Smooth muscle cell (in vitro differentiated cells): ENCODE measurements around the gene ENTPD7. TPM values are rescaled to one million over a fixed set of nuclear protein-coding genes. Genes with fewer than 3 reads are reported as not detected.

Experiments used
- DNase-seq: peaks from one replicate; lab custom pipeline; 2025; ENCODE audit not compliant: unreplicated experiment; lab: John Stamatoyannopoulos, UW
- H2AFZ ChIP-seq: fragments of 200-600 bp; sonication (generic); 2 replicates; pipeline ENCODE4 v1.6.0; 2016; ENCODE audit warnings: antibody characterized with exemption, low read depth, mild to moderate bottlenecking
- H3F3A ChIP-seq: fragments of 200-600 bp; sonication (generic); 2 replicates; pipeline ENCODE4 v1.6.0; 2017; ENCODE audit warnings: antibody characterized with exemption, low read depth
- H3K27ac ChIP-seq: fragments of 200-600 bp; sonication (generic); 2 replicates; pipeline ENCODE4 v1.5.1; 2016; ENCODE audit warnings: low read depth, mild to moderate bottlenecking
- H3K27me3 ChIP-seq: fragments of 200-600 bp; sonication (generic); 2 replicates; pipeline ENCODE4 v1.6.1; 2016; ENCODE audit warnings: low read depth, mild to moderate bottlenecking
- H3K36me3 ChIP-seq: fragments of 200-600 bp; sonication (generic); 2 replicates; pipeline ENCODE4 v1.5.1; 2016; ENCODE audit warnings: low read depth
- H3K4me1 ChIP-seq: fragments of 200-600 bp; sonication (generic); 2 replicates; pipeline ENCODE4 v1.5.1; 2016; ENCODE audit warnings: low read depth
- H3K4me2 ChIP-seq: fragments of 200-600 bp; sonication (generic); 2 replicates; pipeline ENCODE4 v1.6.0; 2016; ENCODE audit warnings: mild to moderate bottlenecking
- H3K4me3 ChIP-seq: fragments of 200-600 bp; sonication (generic); 2 replicates; pipeline ENCODE4 v1.5.1; 2016; ENCODE audit warnings: mild to moderate bottlenecking
- H3K79me2 ChIP-seq: fragments of 200-600 bp; sonication (generic); 2 replicates; pipeline ENCODE4 v1.6.0; 2016; ENCODE audit warnings: low read depth, mild to moderate bottlenecking
- H3K9ac ChIP-seq: fragments of 200-600 bp; sonication (generic); 2 replicates; pipeline ENCODE4 v1.6.0; 2016; ENCODE audit warnings: low read depth
- H3K9me3 ChIP-seq: fragments of 200-600 bp; sonication (generic); replicated peaks from 2 replicates; pipeline ENCODE4 v1.5.1; 2016; ENCODE audit warnings: low read depth
- H4K20me1 ChIP-seq: fragments of 200-600 bp; sonication (generic); 2 replicates; pipeline ENCODE4 v1.6.0; 2016; ENCODE audit warnings: low read depth
- WGBS: methylation state at CpG from one replicate; pipeline ENCODE4 v1.1.7; 2016; ENCODE audit warnings: low lambda C conversion rate; 5-methylcytosine and 5-hydroxymethylcytosine counted together
- polyA plus RNA-seq: library from polyadenylated mRNA; unstranded; fragments of >200 nt; fragmentation: Nextera tagmentation; extraction: Ambion mirVana; gene quantifications from 2 replicates; pipeline ENCODE4 v1.2.1, GENCODE V29; 2016
- small RNA-seq: library from RNA; depleted of rRNA; stranded (forward); fragments of <200 nt; gene quantifications from one replicate; pipeline ENCODE3, GENCODE V24; 2014
- total RNA-seq: library from RNA; depleted of rRNA; stranded (reverse); fragments of >200 nt; gene quantifications from 2 replicates; pipeline ENCODE4 v1.2.3, GENCODE V29; 2014
- TF ChIP-seq, protein P1 (sequence below): fragments of 200-600 bp; sonication (generic); IDR thresholded peaks from 2 replicates; pipeline ENCODE4 v1.5.1; 2017; ENCODE audit warnings: borderline replicate concordance, mild to moderate bottlenecking, antibody characterized with exemption; ENCODE audit not compliant: insufficient read depth, poor library complexity, severe bottlenecking

The ENTPD7 gene
- total and polyA plus RNA-seq, 2 experiments from 2014 or later, result 7.5 to 39.9 TPM

DNA sequence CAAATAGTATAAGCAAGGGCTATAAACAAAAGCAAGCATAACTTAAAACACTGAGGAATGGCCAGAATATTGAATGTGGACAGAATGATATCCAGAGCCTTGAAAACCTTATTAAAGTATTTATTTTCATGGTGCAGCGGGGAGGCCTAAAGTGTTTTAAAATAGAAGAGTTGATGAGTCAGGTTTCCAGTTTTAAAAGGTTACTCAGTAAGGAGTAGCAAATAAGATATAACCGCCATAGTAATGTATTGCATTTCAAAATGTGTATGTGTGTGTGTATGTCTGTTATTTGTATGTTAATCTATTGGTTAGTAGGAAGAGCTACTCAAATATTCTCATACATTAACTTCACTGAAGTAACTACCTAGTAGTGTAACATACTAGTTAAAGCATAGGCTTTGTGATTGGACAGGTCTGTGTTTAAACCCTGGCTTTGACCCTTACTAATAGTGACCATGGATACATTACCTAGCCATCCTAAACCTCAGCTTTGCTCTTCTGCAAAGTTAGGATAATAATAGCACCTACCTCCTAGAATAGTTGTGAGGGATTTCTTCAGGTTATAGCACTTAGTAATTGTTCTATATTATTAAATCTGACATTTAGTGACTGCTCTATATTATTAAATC is 89.6 kb downstream of the ENTPD7 start:
- Histone ChIP-seq H4K20me1 (no peaks in the 10 kb centered on the region), H3K79me2 (no peaks in the 10 kb centered on the region), H3K9me3 (no peaks in the 10 kb centered on the region), H2AFZ (no peak overlapping the region), H3F3A (no peaks in the 10 kb centered on the region), H3K27me3 (no peaks in the 10 kb centered on the region), H3K4me1 (no peaks in the 10 kb centered on the region), H3K9ac (no peak overlapping the region), H3K4me3 (no peak overlapping the region), H3K4me2 (no peak overlapping the region), H3K27ac (no peak overlapping the region), H3K36me3 (peaks cover 18% of the 10 kb centered on the region)
- TF ChIP-seq, protein P1, sequence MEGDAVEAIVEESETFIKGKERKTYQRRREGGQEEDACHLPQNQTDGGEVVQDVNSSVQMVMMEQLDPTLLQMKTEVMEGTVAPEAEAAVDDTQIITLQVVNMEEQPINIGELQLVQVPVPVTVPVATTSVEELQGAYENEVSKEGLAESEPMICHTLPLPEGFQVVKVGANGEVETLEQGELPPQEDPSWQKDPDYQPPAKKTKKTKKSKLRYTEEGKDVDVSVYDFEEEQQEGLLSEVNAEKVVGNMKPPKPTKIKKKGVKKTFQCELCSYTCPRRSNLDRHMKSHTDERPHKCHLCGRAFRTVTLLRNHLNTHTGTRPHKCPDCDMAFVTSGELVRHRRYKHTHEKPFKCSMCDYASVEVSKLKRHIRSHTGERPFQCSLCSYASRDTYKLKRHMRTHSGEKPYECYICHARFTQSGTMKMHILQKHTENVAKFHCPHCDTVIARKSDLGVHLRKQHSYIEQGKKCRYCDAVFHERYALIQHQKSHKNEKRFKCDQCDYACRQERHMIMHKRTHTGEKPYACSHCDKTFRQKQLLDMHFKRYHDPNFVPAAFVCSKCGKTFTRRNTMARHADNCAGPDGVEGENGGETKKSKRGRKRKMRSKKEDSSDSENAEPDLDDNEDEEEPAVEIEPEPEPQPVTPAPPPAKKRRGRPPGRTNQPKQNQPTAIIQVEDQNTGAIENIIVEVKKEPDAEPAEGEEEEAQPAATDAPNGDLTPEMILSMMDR, result no peak
- no peak for DNase-seq
- 93% methylated on average over 2 of the region's 2 CpGs for WGBS

DNA sequence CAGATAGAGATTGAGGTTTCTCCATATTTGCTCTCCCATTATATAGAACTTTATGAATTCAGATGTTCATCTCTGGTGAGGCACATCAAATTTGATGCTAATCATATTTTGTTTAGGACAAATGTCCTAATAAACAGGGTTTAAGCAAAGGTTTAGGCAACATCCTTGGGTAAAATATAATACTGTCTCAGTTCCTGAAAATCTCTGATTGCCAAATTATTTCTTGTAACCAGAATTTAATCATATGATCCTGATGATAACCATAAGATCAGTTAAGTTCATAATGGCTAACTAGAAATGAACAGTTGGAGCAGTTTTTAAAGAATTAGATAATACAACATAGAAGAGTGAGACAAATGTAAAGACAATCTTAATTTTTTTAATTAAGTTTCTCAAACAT is 91.3 kb downstream of the ENTPD7 start:
- Histone ChIP-seq H3K9ac (no peak overlapping the region), H3K27ac (no peak overlapping the region), H3K4me2 (no peak overlapping the region), H3K36me3 (peaks cover 21% of the 10 kb centered on the region), H3K79me2 (no peaks in the 10 kb centered on the region), H2AFZ (no peak overlapping the region), H3K9me3 (no peaks in the 10 kb centered on the region), H3K4me3 (no peak overlapping the region), H3K4me1 (no peaks in the 10 kb centered on the region), H4K20me1 (no peaks in the 10 kb centered on the region), H3F3A (no peaks in the 10 kb centered on the region), H3K27me3 (no peaks in the 10 kb centered on the region)
- TF ChIP-seq, protein P1, result no peak
- no peak for DNase-seq

DNA sequence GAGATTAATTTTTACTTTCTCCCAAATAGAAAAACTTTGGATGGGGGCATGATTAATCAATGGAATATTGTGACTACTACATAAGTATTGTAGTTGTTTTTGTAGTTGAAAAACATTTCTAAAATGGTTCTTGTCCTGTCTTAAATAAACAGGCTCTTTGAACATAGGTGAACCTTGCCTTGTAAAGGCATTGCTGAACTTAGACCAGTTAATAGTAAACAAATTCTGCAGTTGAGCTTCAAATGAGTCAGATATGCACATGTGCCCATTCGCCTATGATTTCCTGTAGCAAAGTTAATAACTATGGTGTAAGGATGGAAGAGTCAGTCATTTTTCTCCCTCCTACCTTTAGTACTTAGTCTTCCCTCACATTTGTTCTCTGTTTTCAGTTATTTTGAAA is 95.4 kb downstream of the ENTPD7 start:
- H4K20me1 ChIP-seq, result no peaks in the 10 kb centered on the region
- no peak overlapping the region for H3K27ac ChIP-seq
- DNase-seq, result no peak
- H3K79me2 ChIP-seq, result no peaks in the 10 kb centered on the region
- TF ChIP-seq, protein P1, result no peak
- H3K9ac ChIP-seq, result no peak overlapping the region
- H2AFZ ChIP-seq, result no peak overlapping the region
- no peak overlapping the region for H3K4me2 ChIP-seq
- H3K4me3 ChIP-seq, result no peak overlapping the region
- no peaks in the 10 kb centered on the region for H3K27me3 ChIP-seq
- H3F3A ChIP-seq, result no peaks in the 10 kb centered on the region
- H3K36me3 ChIP-seq, result peaks cover 20% of the 10 kb centered on the region
- no peaks in the 10 kb centered on the region for H3K4me1 ChIP-seq
- 97% methylated on average over 1 of the region's 1 CpG for WGBS
- no peaks in the 10 kb centered on the region for H3K9me3 ChIP-seq

Small RNA genes lying within 50 kb of the gene (small RNA-seq; reads per million reads assigned to genes)
- not detected for gene AL133353.1

Other genes starting within 250 kb of the ENTPD7 start
- 22.0 and 34.7 TPM in 2 replicates for gene GOT1, start 228.9 kb upstream of the ENTPD7 start, total RNA-seq
- gene GOT1, start 228.9 kb upstream of the ENTPD7 start, polyA plus RNA-seq, result 38.6 and 44.4 TPM in 2 replicates
- not detected in 2 replicates for gene NKX2-3, start 126.6 kb upstream of the ENTPD7 start, total RNA-seq
- gene NKX2-3, start 126.6 kb upstream of the ENTPD7 start, polyA plus RNA-seq, result not detected in 2 replicates
- 41.1 and 43.3 TPM in 2 replicates for gene SLC25A28, start 39.1 kb upstream of the ENTPD7 start, total RNA-seq
- gene SLC25A28, start 39.1 kb upstream of the ENTPD7 start, polyA plus RNA-seq, result 35.0 and 47.1 TPM in 2 replicates
- 21.3 and 22.5 TPM in 2 replicates for gene COX15, start 72.6 kb downstream of the ENTPD7 start, total RNA-seq
- 16.9 and 19.1 TPM in 2 replicates for gene COX15, start 72.6 kb downstream of the ENTPD7 start, polyA plus RNA-seq
- 15.2 and 16.0 TPM in 2 replicates for gene CUTC, start 72.7 kb downstream of the ENTPD7 start, total RNA-seq
- gene CUTC, start 72.7 kb downstream of the ENTPD7 start, polyA plus RNA-seq, result 20.1 and 24.2 TPM in 2 replicates
- 0.36 and 0.72 TPM in 2 replicates for gene ABCC2, start 123.1 kb downstream of the ENTPD7 start, total RNA-seq
- gene ABCC2, start 123.1 kb downstream of the ENTPD7 start, polyA plus RNA-seq, result 1.9 and 3.0 TPM in 2 replicates